CD4-positive, alpha-beta T cell treated with Interleukin-10 for 1 hour (primary cell): ENCODE data around the gene COPS4.
"Not testable (repeated sequence)": the region's sequence is repeated elsewhere in the genome, so short reads cannot be mapped to it uniquely, and the experiment has no call there.

Source experiments
- DNase-seq: peaks from one replicate; pipeline ENCODE4 v3.0.0-alpha.2; 2020

COPS4 gene

GRCh38 chr4:83024233-83024632 is 10.8 kb upstream of the COPS4 start:
- DNase-seq = no peak

- no peak for DNase-seq
These were observed 9.4 kb upstream of the COPS4 start for GRCh38 chr4:83025563-83025962.

- DNase-seq = no peak
These were observed 6.0 kb upstream of the COPS4 start for GRCh38 chr4:83028976-83029375.

- no peak for DNase-seq
These were observed 5.3 kb upstream of the COPS4 start for GRCh38 chr4:83029688-83030087.

- no peak for DNase-seq
These were observed 2.1 kb downstream of the COPS4 start for GRCh38 chr4:83036991-83037665.

GRCh38 chr4:83040269-83040668 is 5.3 kb downstream of the COPS4 start:
- DNase-seq = no peak

GRCh38 chr4:83043157-83043556 is 8.2 kb downstream of the COPS4 start:
- not testable (repeated sequence) for DNase-seq

GRCh38 chr4:83043801-83044407 is 8.9 kb downstream of the COPS4 start:
- no peak for DNase-seq

- no peak for DNase-seq
These were observed 11.9 kb downstream of the COPS4 start for GRCh38 chr4:83046693-83047473.

GRCh38 chr4:83048781-83049180 is 13.8 kb downstream of the COPS4 start:
- not testable (repeated sequence) for DNase-seq

- DNase-seq = peak; percentile 45
These were observed 19.9 kb downstream of the COPS4 start for GRCh38 chr4:83054928-83055327.

- DNase-seq = no peak
These were observed 27.8 kb downstream of the COPS4 start for GRCh38 chr4:83062739-83063138.

GRCh38 chr4:83065266-83065665 is 30.3 kb downstream of the COPS4 start:
- DNase-seq = no peak

- DNase-seq = no peak
These were observed 32.2 kb downstream of the COPS4 start for GRCh38 chr4:83067058-83067639.

- DNase-seq = no peak
These were observed 36.1 kb downstream of the COPS4 start for GRCh38 chr4:83071116-83071515.

- peak; percentile 88 for DNase-seq
These were observed 39.2 kb downstream of the COPS4 start for GRCh38 chr4:83074086-83074704.

GRCh38 chr4:83074783-83075182 is 39.8 kb downstream of the COPS4 start:
- not testable (repeated sequence) for DNase-seq

GRCh38 chr4:83075311-83076095 is 40.5 kb downstream of the COPS4 start:
- DNase-seq = no peak

GRCh38 chr4:83080561-83080960 is 45.6 kb downstream of the COPS4 start:
- DNase-seq = no peak

- DNase-seq = no peak
These were observed 47.8 kb downstream of the COPS4 start for GRCh38 chr4:83082777-83083176.

- peak; percentile 74 for DNase-seq
These were observed 49.0 kb downstream of the COPS4 start for GRCh38 chr4:83083925-83084475.

GRCh38 chr4:83084956-83085355 is 50.0 kb downstream of the COPS4 start:
- not testable (repeated sequence) for DNase-seq
